Panc1 (cell line): ENCODE measurements around the gene SORBS1.

ENCODE experiments used
- CTCF ChIP-seq: fragments of 450-650 bp; IDR thresholded peaks from 2 replicates; pipeline ENCODE4 v1.5.1; 2017; ENCODE audit warnings: mild to moderate bottlenecking
- POLR2AphosphoS5 ChIP-seq: IDR thresholded peaks from 2 replicates; pipeline ENCODE4 v1.6.1; 2012; ENCODE audit warnings: mild to moderate bottlenecking, low read depth, low read length, moderate library complexity
- REST ChIP-seq, 2 experiments: IDR thresholded peaks; 2 replicates each; pipeline ENCODE4 v1.6.1; 2011 to 2012; ENCODE audit warnings: low read depth in 2 of 2, control low read depth in 1 of 2, low read length in 1 of 2, mild to moderate bottlenecking in 1 of 2, moderate library complexity in 1 of 2; ENCODE audit not compliant: insufficient read depth in 1 of 2
- SIN3A ChIP-seq: IDR thresholded peaks from 2 replicates; pipeline ENCODE4 v1.6.1; 2012; ENCODE audit warnings: low read depth, mild to moderate bottlenecking, low read length, moderate library complexity, borderline replicate concordance; ENCODE audit not compliant: insufficient read depth
- TCF7L2 ChIP-seq: IDR thresholded peaks from 2 replicates; pipeline ENCODE4 v1.6.1; 2011; ENCODE audit warnings: mild to moderate bottlenecking, low read depth, low read length, inconsistent platforms

- no peak for TF ChIP-seq REST (IDR thresholded peaks at IDR 0.05; ENCODE audit: insufficient read depth in 1 of 2, low read depth in 2 of 2, low read length in 1 of 2)
- TF ChIP-seq CTCF, result no peak
- no peak for TF ChIP-seq SIN3A
- no peak for TF ChIP-seq POLR2AphosphoS5
- no peak for TF ChIP-seq TCF7L2
Observed at GRCh38 chr10:95267251-95267650, 293.9 kb downstream of the SORBS1 start.
